Glomerular visceral epithelial cell (primary cell): ENCODE measurements around the gene NUP98.
"Not testable (repeated sequence)": the region's sequence is repeated elsewhere in the genome, so short reads cannot be mapped to it uniquely, and the experiment has no call there.

Source experiments
- DNase-seq: peaks from one replicate; pipeline ENCODE4 v3.0.0-alpha.2; 2016; ENCODE audit errors: extremely low spot score

NUP98 gene

GRCh38 chr11:3669742-3670183, 127.6 kb downstream of the NUP98 start:
- no peak for DNase-seq

DNA sequence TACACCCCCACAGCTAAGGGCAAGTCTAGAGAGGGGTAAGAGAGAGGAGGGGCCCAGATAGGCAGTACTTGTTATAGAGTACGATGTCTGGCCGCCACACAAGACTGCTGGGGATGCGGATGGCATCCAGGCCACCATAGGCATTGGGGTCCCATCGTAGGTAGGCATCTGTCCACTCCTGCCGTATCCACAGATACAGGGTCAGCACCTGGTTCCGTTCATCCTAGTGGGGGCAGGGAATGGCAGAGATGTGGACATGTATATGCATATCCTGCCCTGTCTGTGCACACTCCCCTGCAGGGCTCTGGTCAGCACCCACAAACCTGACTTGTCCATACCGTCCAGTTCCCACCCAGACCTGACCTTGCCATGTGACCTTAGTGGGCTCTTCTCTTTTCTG, 128.2 kb downstream of the NUP98 start:
- no peak for DNase-seq

DNA sequence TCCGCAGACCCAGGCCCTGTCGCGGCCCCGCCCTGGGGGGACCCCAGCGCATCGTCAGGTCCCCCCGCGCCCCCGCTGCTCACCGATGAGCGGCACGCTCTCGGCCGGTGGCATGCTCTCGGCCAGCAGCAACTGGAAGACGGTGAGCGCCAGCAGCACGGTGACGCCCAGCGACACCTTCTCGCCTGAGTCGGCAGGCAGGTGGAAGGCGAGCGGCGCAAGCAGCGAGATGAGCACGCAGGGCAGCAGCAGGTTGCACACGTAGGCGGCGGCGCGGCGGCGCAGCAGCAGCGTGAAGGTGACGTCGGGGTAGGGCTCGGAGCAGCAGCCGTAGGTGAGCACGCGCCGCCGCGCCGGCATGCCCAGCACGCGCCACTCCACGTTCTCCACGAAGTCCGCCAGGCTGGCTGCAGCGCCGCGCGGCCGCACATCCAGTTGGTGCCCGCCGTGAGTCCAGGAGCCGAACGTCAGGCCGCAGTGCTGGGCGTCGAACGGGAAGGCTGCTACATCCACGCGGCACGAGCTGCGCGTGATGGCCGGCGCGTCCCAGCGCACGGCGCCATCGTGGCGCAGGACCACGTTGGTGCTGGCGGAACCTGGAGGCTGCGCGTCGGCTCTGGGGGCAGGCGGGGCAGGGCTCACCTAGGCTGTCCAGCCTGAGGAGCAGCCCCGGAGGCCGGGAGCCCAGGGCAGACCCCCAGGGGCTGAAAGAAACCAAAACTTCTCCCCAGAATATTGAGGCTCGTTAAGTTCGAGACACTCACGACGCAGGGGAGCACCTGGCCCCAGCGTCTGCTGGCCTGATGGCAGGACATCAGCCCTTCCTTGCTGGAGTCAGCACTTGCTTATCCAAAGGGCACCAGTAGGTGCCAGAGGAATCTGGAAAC, 130.0 kb downstream of the NUP98 start:
- no peak for DNase-seq

- DNase-seq, result no peak
Measured at GRCh38 chr11:3666023-3666530, 131.3 kb downstream of the NUP98 start.

DNA sequence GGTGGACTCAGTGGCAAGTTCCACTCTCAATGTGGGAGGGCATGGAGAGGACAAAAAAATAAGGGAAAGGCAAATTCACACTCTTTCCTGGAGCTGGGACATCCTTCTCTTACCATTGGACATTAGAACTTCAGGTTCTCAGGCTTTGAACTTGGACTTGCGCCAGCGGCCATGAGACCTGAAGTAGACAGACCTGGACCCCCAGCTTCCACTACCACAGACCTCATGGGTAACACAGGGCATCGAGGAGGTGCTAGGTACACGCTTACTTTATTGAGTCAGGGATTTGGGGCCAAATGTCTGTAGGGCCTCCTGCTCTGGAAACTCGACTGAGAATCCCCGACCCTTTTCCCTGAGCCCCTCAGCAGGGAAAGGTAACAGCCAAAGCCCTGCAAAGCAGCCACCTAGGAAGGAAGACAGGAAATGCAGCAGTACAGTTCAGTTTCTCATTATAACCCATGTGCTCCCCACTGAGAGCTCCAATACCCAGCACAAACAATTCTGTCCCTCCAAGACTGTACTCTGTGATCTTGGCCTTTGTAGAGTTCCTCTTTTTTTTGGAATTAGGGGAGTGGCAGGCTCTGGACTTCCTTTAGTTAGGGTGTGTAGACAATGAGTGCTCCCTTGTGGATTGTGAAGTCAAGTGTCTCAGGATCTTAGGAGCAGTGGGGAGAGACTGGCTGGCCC, 131.9 kb downstream of the NUP98 start:
- DNase-seq, result no peak

DNA sequence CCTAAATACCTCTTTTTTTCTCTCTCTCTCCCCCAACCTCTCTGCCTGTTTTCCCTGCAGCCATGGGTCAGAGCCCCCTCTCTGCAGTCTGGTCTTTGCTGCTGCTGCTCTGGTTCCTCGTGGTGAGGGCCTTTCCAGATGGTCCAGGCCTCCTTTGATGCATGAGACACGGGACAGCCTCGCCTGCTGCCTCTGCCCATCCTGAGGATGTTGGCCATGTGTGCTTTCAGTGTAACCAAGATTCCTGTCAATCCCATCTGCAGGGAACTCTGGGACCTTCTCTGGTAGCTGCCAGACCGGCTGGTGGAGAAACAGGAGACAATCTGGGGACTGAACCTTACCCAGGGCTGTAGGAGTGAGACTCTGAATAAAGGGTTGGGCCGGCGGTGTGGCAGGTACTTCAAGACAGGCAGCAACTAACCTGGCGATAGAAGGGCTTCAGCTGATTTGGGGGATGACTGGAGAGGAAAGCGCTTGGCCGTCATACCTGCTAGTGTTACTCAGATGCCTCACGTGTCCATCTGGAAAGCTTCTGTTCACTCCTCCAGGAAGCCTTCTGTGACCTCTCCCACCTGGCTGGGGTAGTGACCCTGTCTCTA, 133.2 kb downstream of the NUP98 start:
- DNase-seq, result no peak

DNA sequence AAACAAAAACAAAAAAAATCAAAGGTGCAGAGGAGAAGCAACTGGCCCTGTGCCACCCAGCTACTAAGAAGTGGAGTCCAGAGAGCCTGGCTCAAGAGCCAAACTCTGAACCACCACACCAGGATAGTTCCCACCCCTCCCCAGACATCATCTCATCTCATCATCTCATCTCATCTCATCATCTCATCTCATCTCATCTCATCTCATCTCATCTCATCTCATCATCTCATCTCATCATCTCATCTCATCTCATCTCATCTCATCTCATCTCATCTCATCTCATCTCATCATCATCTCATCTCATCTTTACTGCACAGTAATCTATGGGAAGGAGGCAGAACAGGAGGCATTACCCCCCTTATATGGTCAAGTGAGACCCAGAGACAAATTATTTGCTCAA, 134.5 kb downstream of the NUP98 start:
- no peak for DNase-seq

DNA sequence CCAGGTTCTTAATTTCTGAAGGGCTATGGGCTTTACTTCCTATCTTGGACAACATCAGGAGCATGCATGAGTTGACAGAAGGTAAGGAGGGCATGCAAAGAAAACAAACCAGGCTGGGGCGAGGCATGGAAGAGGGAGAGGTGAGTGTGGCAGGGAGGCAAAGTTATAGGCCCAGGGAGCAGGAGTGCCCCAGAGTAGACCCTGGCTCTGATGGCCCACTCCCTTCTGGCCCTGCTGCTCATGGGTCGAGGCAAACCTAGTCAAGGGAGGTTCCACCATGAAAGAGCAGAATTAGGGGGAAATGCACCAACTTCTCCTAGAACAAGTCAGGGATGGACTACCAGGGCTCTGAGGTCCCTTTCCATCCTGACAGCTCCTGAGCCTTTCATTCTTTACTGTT, 136.4 kb downstream of the NUP98 start:
- DNase-seq, result no peak

- no peak for DNase-seq
Measured at GRCh38 chr11:3659595-3660515, 137.5 kb downstream of the NUP98 start.

DNA sequence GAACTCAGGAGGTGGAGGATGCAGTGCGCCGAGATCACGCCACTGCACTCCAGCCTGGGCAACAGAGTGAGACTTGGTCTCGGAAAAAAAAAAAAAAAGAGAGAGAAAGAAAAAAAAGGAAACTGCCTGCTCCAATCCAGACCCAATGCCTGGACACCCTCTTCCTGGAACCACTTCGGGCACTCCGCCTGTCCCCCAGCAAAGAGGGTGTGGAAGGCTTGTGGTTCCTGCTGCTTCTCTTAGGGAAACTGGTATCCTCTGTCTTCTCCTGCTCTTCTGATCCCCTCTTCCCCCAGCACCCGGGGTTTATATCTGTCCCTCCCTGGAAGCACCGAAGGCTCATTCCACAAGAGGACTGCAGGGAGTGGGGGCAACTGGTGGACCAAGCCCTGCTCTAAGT, 139.1 kb downstream of the NUP98 start:
- DNase-seq, result no peak

DNA sequence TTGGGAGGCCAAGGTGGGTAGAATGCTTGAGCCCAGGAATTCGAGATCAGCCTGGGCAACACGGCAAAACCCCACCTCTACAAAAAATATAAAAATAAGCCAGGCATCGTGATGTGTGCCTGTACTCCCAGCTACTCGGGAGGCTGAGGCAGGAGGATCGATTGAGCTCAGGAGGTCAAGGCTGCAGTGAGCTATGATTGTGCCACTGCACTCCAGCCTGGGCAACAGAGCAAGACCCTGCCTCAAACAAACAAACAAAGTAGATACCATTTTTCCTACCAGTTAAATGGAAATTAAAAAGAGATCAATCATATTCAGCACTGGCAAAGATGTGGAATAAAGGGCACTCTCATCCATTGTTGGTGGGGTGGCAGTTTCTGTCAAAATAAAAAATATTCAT, 140.0 kb downstream of the NUP98 start:
- DNase-seq, result not testable (repeated sequence)

DNA sequence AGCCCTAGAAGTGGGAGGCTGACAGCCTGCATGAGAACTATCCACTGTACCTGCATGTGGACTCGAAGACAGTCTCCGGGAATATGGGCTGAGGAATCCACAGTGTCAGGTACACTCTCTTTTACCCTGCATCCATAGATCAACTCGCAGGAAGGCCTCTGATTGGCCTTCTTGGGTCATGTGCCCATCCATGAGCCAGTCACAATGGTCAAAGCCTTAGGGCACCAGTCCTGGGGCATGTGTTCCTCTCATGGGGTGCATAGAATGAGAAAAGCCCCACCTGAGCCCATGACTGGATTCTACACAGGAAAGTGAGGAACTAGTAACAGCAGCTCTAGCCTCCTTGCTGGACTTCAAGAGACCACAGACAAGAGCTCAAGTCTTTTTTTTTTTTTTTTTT, 141.8 kb downstream of the NUP98 start:
- DNase-seq, result no peak

DNA sequence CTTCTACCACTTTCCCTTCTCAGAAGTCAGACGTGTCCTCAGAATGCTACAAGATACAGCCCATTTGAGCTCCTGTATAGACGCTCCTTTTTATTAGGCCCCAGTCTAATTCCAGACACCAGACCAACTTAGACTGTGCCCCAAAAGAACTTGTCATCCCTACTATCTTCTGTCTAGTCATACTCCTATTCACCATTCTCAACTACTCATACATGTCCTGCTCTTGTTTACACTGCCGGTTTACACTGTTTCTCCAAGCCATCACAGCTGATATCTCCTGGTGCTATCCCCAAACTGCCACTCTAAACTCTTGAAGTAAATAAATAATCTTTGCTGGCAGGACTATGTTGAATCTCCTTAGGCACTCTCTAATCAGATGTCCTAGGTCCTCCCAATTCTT, 144.8 kb downstream of the NUP98 start:
- DNase-seq, result not testable (repeated sequence)

GRCh38 chr11:3649374-3649773, 148.0 kb downstream of the NUP98 start:
- not testable (repeated sequence) for DNase-seq

DNA sequence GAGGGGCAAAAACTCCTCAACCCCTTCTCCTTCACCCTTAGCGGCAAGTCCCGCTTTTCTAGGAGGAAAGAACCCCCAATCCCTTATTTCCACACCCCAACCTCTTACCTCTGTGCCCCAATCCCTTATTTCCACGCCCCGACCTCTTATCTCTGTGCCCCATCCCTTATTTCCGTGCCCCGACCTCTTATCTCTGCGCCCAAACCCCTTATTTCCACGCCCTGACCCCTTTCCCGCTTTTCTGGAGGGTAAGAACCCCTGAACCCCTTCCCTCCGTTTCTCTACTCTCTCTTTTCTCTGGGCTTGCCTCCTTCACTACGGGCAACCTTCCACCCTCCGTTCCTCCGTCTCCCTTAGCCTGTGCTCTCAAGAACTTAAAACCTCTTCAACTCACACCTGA, 148.5 kb downstream of the NUP98 start:
- not testable (repeated sequence) for DNase-seq

DNA sequence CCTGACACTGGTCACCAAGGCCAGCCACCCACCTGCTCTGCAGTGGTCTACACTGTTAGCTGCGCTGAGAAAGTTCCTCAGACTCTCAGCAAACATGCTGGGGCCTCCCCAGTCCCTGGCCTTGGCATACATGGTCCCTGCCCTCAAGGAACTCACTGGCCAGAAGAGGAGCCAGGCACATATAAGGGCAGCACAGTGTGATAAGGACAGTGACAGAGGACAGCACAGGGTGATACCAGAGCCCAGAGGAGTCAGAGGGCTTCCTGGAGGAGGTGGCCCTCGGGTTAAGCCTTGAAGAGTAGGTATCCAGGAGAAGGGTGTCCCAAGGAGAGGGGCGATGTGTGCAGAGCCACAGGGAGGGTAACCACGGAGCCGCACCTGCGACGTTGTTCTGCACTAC, 151.8 kb downstream of the NUP98 start:
- no peak for DNase-seq

GRCh38 chr11:3644817-3645235, 152.5 kb downstream of the NUP98 start, which contains the start of gene ART1:
ART1 (plus strand) TSS chr11:3645128; CDS start chr11:3659214, 14,086 bp downstream.
- DNase-seq, result no peak

- DNase-seq, result not testable (repeated sequence)
Measured at GRCh38 chr11:3643102-3643546, 154.2 kb downstream of the NUP98 start.

DNA sequence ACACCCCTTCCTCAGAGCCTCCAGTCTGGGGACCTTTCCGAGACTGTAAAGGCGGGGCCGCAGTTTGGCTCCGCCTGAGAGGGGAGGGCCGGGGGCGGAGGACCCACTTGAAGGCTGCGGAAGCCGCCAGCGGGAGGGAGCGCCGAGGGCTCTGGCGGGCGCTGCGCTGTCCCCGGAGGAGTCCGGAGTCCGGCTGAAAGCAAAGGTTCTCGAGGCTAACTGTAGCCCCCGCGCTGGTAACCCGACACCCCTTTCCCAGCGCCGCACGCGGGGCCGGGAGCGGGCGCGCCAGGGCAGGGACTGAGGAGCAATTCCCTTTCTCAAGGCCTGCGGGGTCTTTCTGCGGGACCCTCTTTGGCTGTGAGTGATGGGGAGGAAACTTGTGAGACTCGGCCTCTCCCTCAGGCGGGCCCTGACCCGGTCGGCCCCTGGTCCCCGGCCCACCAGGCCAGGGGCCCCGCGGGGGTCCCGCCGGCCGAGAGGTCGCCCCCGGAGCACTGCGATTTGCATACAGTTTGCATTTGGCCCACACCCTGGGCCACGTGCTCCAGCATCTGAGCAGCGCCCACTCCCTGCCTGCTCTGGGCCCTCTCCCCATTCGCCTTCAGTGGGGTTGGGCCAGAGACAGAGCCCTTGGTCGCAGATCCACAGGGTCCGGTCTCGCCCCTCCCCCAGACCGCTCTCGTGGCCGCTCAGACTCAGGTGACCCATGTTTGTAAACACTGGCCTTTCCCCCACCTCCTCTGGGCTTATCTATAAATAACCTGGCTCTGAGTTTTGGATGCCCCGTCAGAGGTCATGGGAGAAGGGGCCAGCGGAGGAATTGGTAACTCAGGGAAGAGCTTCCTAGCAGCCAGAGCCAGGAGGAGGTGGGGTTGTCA, 155.0 kb downstream of the NUP98 start:
- DNase-seq, result peak; percentile 80

- DNase-seq, result no peak
Measured at GRCh38 chr11:3641701-3642070, 155.7 kb downstream of the NUP98 start, which contains the start of gene ART5. ART5 (minus strand) TSS chr11:3641992; CDS start chr11:3641862, 130 bp downstream.
